Right cardiac atrium (tissue), 5 donors: ENCODE measurements around the gene TRIM41. TPM values are rescaled to one million over a fixed set of nuclear protein-coding genes. Genes with fewer than 3 reads are reported as not detected.
"Not testable (repeated sequence)": the region's sequence is repeated elsewhere in the genome, so short reads cannot be mapped to it uniquely, and the experiment has no call there.

Experiments used
- ATAC-seq, 2 donors: fragments of 200-7000 bp; cut with Tn5 transposase; one replicate each; pipeline versions ENCODE4 v1.8.0 to v1.9.1; 2020; ENCODE audit warnings: moderate library complexity in 2 of 2, mild to moderate bottlenecking in 1 of 2
- DNase-seq, 3 donors: peaks; one replicate each; pipeline ENCODE4 v3.0.0-alpha.2; 2020
- H3K27ac ChIP-seq: one replicate; pipeline ENCODE4 v1.5.1; 2013; ENCODE audit warnings: mild to moderate bottlenecking, low read length, control low read depth, moderate library complexity
- H3K27me3 ChIP-seq: one replicate; pipeline ENCODE4 v1.6.1; 2013; ENCODE audit not compliant: control insufficient read depth, insufficient read depth
- H3K4me1 ChIP-seq: one replicate; pipeline ENCODE4 v1.6.1; 2013; ENCODE audit warnings: low read length; ENCODE audit not compliant: control insufficient read depth, insufficient read depth
- H3K4me3 ChIP-seq: one replicate; pipeline ENCODE4 v1.5.1; 2013; ENCODE audit warnings: low read length, control low read depth
- H3K9me3 ChIP-seq: one replicate; pipeline ENCODE4 v1.6.1; 2013; ENCODE audit warnings: low read length; ENCODE audit not compliant: control insufficient read depth
- WGBS: extraction: QIAGEN DNeasy Blood & Tissue Kit; methylation state at CpG from one replicate; pipeline ENCODE4 v1.1.7; 2013; 5-methylcytosine and 5-hydroxymethylcytosine counted together
- intact Hi-C, 4 donors: fragments of 100-400 bp; cut with DNase I; formaldehyde crosslinking; loops; one replicate each; pipeline versions ENCODE4 v1.11.0 to v1.14.0; 2022 to 2023
- long read RNA-seq, 4 donors: library from polyadenylated mRNA; unstranded; transcript quantifications; one replicate each; pipeline ENCODE4 v2.0.0, GENCODE V29; 2020 to 2021
- polyA plus RNA-seq: library from polyadenylated mRNA; stranded (reverse); fragments of 200-250 nt; gene quantifications from one replicate; pipeline ENCODE4 v1.2.3, GENCODE V29; 2013
- total RNA-seq, 4 donors: library from RNA; stranded (reverse); fragmentation: NEBNext Ultra II Directional; extraction: Animal tissue kit (Norgen Biotek cat#: 25700); gene quantifications; one replicate each; pipeline ENCODE4 v1.2.1, GENCODE V29; 2021
- donor health status: healthy with polysubstance abuse.
- donor health status: DM: no; HTN: yes; CAD: no.
- donor health status: DM: no; HTN: no; CAD: no.
- donor health status: DM: no; HTN: yes; CAD: no; lungs with severe emphysema.
- donor health status: DM: yes; HTN: yes; CAD: no.

The TRIM41 gene
- total RNA-seq, result 10 to 100 TPM; 18.6 to 21.2 (median 21.0) TPM
- 17.0 TPM for polyA plus RNA-seq
- long read RNA-seq, donor 1, full-length matches to known transcripts, result 4 of 9 reads
- long read RNA-seq, donor 1, partial matches to known transcripts, result 0 of 9 reads
- long read RNA-seq, donor 1, other reads (novel, unspliced or antisense), result 5 of 9 reads
- long read RNA-seq, donor 2, partial matches to known transcripts, result 1 of 10 reads
- long read RNA-seq, donor 2, other reads (novel, unspliced or antisense), result 3 of 10 reads
- long read RNA-seq, donor 3, partial matches to known transcripts, result 5 of 17 reads
- long read RNA-seq, donor 3, other reads (novel, unspliced or antisense), result 8 of 17 reads
- long read RNA-seq, donor 4, partial matches to known transcripts, result 0 of 8 reads
- long read RNA-seq, donor 4, other reads (novel, unspliced or antisense), result 4 of 8 reads

GRCh38 chr5:181223058-181223728 lies at the start of gene TRIM41:
Gene TRIM41 (plus strand): TSS chr5:181223281. CDS start chr5:181224000, 719 bp downstream.
- under 1% methylated on average over 59 of the region's 59 CpGs for WGBS

GRCh38 chr5:181173420-181174342 lies 49.4 kb upstream of the TRIM41 start:
- ATAC-seq (no peak), DNase-seq (peak in 1 of 3 donors; percentile 31)
- Histone ChIP-seq H3K9me3 (no peaks in the 10 kb centered on the region), H3K4me3 (no peak overlapping the region), H3K27me3 (peaks cover 2% of the 10 kb centered on the region), H3K4me1 (peaks cover 2% of the 10 kb centered on the region), H3K27ac (no peak overlapping the region)
- intact Hi-C loops, result loop anchor here in 1 of 4 donors (10.0 kb wide), 1 partner anchor 309 kb away; the partner anchor contains the start of gene ZFP62
- 5% methylated on average over 50 of the region's 50 CpGs for WGBS

More at GRCh38 chr5:181223058-181223728, at the start of gene TRIM41:
- peak within 1 kb of the TSS; percentile 67 for H3K4me3 ChIP-seq
- peak; percentile 91 to 93 for ATAC-seq
- intact Hi-C loops, result loop anchor here in 2 of 4 donors (2.0 to 5.0 kb wide), 2 partner anchors 22 to 36 kb away; no protein-coding TSS in a partner anchor
- no peaks in the 10 kb centered on the region for H3K27me3 ChIP-seq
- peak; percentile 100 for DNase-seq
- no peaks in the 10 kb centered on the region for H3K9me3 ChIP-seq
- H3K4me1 ChIP-seq, result peaks cover 4% of the 10 kb centered on the region
- H3K27ac ChIP-seq, result peak within 1 kb of the TSS; percentile 95

- WGBS, result 54% methylated on average over 3 of the region's 3 CpGs
- H3K4me1 ChIP-seq, result peaks cover 2% of the 10 kb centered on the region
- ATAC-seq (no peak), DNase-seq (no peak)
- no peaks in the 10 kb centered on the region for H3K9me3 ChIP-seq
- H3K27ac ChIP-seq, result no peak overlapping the region
- peaks cover 2% of the 10 kb centered on the region for H3K27me3 ChIP-seq
- H3K4me3 ChIP-seq, result no peak overlapping the region
- intact Hi-C loops, result loop anchor here in 1 of 4 donors (10.0 kb wide), 1 partner anchor 312 kb away; the partner anchor contains the start of gene ZFP62
Measured at GRCh38 chr5:181176254-181176952, 46.7 kb upstream of the TRIM41 start.

GRCh38 chr5:181177559-181177958 lies 45.5 kb upstream of the TRIM41 start:
- not testable (repeated sequence) for H3K4me3 ChIP-seq, H3K27me3 ChIP-seq, DNase-seq, H3K4me1 ChIP-seq, H3K9me3 ChIP-seq, H3K27ac ChIP-seq, ATAC-seq
- WGBS, result 72% methylated on average over 14 of the region's 14 CpGs
- intact Hi-C loops, result loop anchor here in 1 of 4 donors (10.0 kb wide), 1 partner anchor 313 kb away; the partner anchor contains the start of gene ZFP62

GRCh38 chr5:181181650-181182565 lies 41.2 kb upstream of the TRIM41 start:
- H3K4me1 ChIP-seq, result no peaks in the 10 kb centered on the region
- H3K27ac ChIP-seq, result no peak overlapping the region
- ATAC-seq, result peak; percentile 69 to 77
- no peaks in the 10 kb centered on the region for H3K9me3 ChIP-seq
- peak; percentile 63 to 86 (median 83) for DNase-seq
- H3K27me3 ChIP-seq, result no peaks in the 10 kb centered on the region
- intact Hi-C loops, result loop anchor here in 2 of 4 donors (10.0 kb wide), 1 partner anchor 63 kb away; the partner anchor contains the start of gene RACK1 (in 2 of the 2)
- 37% methylated on average over 25 of the region's 25 CpGs for WGBS
- no peak overlapping the region for H3K4me3 ChIP-seq

- Histone ChIP-seq H3K4me3 (no peak overlapping the region), H3K27me3 (no peaks in the 10 kb centered on the region), H3K27ac (no peak overlapping the region), H3K4me1 (no peaks in the 10 kb centered on the region), H3K9me3 (no peaks in the 10 kb centered on the region)
- ATAC-seq (no peak), DNase-seq (no peak)
- intact Hi-C loops, result loop anchor here in 2 of 4 donors (10.0 kb wide), 1 partner anchor 62 kb away; the partner anchor contains the start of gene RACK1 (in 2 of the 2)
- WGBS, result 61% methylated on average over 12 of the region's 12 CpGs
Measured at GRCh38 chr5:181182651-181183050, 40.4 kb upstream of the TRIM41 start.

GRCh38 chr5:181184845-181185216 lies 38.2 kb upstream of the TRIM41 start:
- Histone ChIP-seq H3K27ac (no peak overlapping the region), H3K4me1 (no peaks in the 10 kb centered on the region), H3K27me3 (no peaks in the 10 kb centered on the region), H3K9me3 (no peaks in the 10 kb centered on the region), H3K4me3 (peak overlapping the region; percentile 33)
- no peak for DNase-seq
- ATAC-seq, result no peak
- WGBS, result 83% methylated on average over 16 of the region's 16 CpGs
- intact Hi-C loops, result loop anchor here in 3 of 4 donors (5.0 to 10.0 kb wide), 2 partner anchors 37 to 60 kb away; partner anchors contain the start of genes RACK1 (in 2 of the 3) and TRIM41 (in 2 of the 3)

- no peaks in the 10 kb centered on the region for H3K4me1 ChIP-seq
- WGBS, result 94% methylated on average over 13 of the region's 13 CpGs
- intact Hi-C loops, result loop anchor here in 3 of 4 donors (5.0 to 10.0 kb wide), 2 partner anchors 37 to 59 kb away; partner anchors contain the start of genes RACK1 (in 2 of the 3) and TRIM41 (in 2 of the 3)
Measured at GRCh38 chr5:181185560-181185959, 37.5 kb upstream of the TRIM41 start.

GRCh38 chr5:181186022-181186421 lies 37.1 kb upstream of the TRIM41 start:
- H3K4me1 ChIP-seq, result no peaks in the 10 kb centered on the region

More at GRCh38 chr5:181185560-181185959, 37.5 kb upstream of the TRIM41 start:
- Histone ChIP-seq H3K27me3 (no peaks in the 10 kb centered on the region), H3K27ac (no peak overlapping the region), H3K4me3 (no peak overlapping the region), H3K9me3 (no peaks in the 10 kb centered on the region)
- ATAC-seq (no peak), DNase-seq (no peak)

More at GRCh38 chr5:181186022-181186421, 37.1 kb upstream of the TRIM41 start:
- no peak overlapping the region for H3K27ac ChIP-seq
- intact Hi-C loops, result loop anchor here in 3 of 4 donors (5.0 to 10.0 kb wide), 2 partner anchors 36 to 59 kb away; partner anchors contain the start of genes RACK1 (in 2 of the 3) and TRIM41 (in 2 of the 3)
- DNase-seq (no peak), ATAC-seq (no peak)
- H3K27me3 ChIP-seq, result no peaks in the 10 kb centered on the region
- H3K9me3 ChIP-seq, result no peaks in the 10 kb centered on the region
- WGBS, result 85% methylated on average over 6 of the region's 6 CpGs
- no peak overlapping the region for H3K4me3 ChIP-seq
